T-helper 2 cell treated with Interferon-gamma antibody and Interleukin-4, amounts not matched to agents 5 μg/mL and 100 μg/mL, for 36 hours (primary cell): Measurements from ENCODE around the gene TRAPPC6A.

Experiments used
- DNase-seq: peaks from one replicate; pipeline ENCODE4 v3.0.0; 2021; ENCODE audit warnings: low spot score
- H3K27ac Mint-ChIP-seq: one replicate; pipeline ENCODE4 v1.8.0; 2021; ENCODE audit warnings: mild to moderate bottlenecking, mixed read lengths
- H3K27me3 Mint-ChIP-seq: one replicate; pipeline ENCODE4 v1.8.0; 2021; ENCODE audit warnings: low read depth, mixed read lengths
- H3K36me3 Mint-ChIP-seq: one replicate; pipeline ENCODE4 v1.8.0; 2021; ENCODE audit warnings: low read depth, mixed read lengths
- H3K4me1 Mint-ChIP-seq: one replicate; pipeline ENCODE4 v1.8.0; 2021; ENCODE audit warnings: low read depth, mixed read lengths
- H3K4me3 Mint-ChIP-seq: one replicate; pipeline ENCODE4 v1.8.0; 2022; ENCODE audit warnings: mild to moderate bottlenecking, moderate library complexity, mixed read lengths
- H3K9me3 Mint-ChIP-seq: one replicate; pipeline ENCODE4 v1.8.0; 2021; ENCODE audit warnings: mixed read lengths

The TRAPPC6A gene

DNA sequence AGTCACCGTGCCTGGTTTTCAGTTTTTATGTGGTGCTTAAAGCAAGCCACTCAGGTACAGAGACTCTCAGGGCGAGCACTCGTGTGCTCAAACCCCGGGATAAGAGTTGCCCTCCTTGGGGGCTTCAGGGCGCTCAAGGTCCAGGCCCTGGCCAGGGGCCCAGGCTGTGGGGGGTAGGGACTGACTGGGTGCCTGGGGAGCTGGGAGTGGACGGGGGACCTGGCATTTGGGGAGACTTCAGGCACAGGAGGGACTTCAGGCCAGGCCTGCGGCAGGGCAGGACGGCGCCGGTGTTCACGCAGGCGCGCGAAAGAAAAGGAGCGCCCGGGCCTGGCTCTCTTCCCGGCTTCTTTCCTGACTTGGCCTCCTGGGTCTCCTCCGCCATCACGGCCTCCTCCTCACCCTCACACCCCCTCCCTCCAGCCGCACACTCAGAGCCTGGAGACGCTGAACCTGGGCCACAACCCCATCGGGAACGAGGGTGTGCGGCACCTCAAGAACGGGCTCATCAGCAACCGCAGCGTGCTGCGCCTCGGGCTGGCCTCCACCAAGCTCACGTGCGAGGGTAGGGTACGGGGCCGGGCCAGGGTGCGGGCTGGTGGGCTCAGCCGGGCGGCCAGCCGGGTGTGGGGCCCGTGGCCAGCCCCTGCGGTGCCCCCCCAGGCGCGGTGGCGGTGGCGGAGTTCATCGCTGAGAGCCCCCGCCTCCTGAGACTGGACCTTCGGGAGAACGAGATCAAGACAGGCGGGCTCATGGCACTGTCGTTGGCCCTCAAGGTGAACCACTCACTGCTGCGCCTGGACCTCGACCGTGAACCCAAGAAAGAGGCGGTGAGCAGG lies 33.4 kb downstream of the TRAPPC6A start:
- no peaks in the 10 kb centered on the region for H3K9me3 Mint-ChIP-seq
- H3K36me3 Mint-ChIP-seq: peaks cover 9% of the 10 kb centered on the region
- no peak overlapping the region for H3K4me3 Mint-ChIP-seq
- DNase-seq: no peak
- H3K27ac Mint-ChIP-seq: no peak overlapping the region
- H3K4me1 Mint-ChIP-seq: peaks cover 3% of the 10 kb centered on the region
- no peaks in the 10 kb centered on the region for H3K27me3 Mint-ChIP-seq

DNA sequence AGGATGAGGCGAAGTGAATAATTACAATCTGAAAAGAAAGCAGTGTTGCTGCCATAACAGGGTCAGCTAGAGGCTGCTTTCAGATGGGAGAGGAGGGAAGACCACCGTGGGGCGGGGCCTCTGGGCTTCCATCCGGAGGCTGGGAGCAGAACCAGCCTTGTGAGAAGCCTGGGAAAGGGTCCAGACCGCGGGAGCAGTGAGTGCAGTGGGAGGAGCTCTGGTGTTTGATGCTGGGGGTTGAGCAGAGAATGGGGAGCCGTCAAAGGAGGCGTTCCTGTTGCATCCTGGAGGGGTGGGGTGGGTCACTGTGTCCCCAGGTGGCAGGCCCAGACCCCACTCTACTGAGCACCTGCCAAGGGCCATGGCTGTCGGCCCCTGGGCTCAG lies 35.3 kb downstream of the TRAPPC6A start:
- Mint-ChIP-seq H3K4me3 (no peak overlapping the region), H3K27ac (peak overlapping the region; percentile 31), H3K9me3 (no peaks in the 10 kb centered on the region), H3K36me3 (peaks cover 8% of the 10 kb centered on the region), H3K4me1 (no peaks in the 10 kb centered on the region), H3K27me3 (no peaks in the 10 kb centered on the region)
- no peak for DNase-seq

DNA sequence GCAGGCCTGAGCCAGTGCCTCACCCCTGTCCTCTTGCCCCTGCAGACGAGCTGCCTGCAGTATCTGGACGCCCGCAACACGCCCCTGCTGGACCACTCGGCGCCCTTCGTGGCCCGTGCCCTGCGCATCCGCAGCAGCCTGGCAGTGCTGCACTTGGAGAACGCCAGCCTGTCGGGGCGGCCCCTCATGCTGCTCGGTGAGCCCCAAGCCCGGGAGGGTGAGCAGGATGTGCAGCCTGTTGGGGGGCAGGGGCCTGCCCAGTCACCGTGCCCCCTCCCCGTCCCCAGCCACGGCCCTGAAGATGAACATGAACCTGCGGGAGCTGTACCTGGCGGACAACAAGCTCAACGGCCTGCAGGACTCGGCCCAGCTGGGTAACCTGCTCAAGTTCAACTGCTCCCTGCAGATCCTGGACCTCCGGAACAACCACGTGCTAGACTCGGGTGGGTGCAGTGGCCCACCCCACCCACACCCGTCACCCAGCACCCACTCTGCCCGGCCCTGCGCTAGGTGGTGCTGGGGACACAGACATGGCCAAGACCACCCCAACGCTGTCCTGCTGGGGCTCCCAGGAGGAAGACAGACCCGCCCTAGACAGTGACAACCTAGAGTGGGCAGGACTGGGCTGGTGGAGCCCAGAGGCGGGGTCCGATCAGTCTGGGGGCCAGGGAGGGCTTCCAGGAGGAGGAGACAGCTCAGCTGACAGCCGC lies 35.9 kb downstream of the TRAPPC6A start:
- Mint-ChIP-seq H3K9me3 (no peaks in the 10 kb centered on the region), H3K4me3 (no peak overlapping the region), H3K36me3 (peaks cover 8% of the 10 kb centered on the region), H3K27me3 (no peaks in the 10 kb centered on the region), H3K27ac (peak overlapping the region; percentile 31), H3K4me1 (peaks cover 1% of the 10 kb centered on the region)
- no peak for DNase-seq

DNA sequence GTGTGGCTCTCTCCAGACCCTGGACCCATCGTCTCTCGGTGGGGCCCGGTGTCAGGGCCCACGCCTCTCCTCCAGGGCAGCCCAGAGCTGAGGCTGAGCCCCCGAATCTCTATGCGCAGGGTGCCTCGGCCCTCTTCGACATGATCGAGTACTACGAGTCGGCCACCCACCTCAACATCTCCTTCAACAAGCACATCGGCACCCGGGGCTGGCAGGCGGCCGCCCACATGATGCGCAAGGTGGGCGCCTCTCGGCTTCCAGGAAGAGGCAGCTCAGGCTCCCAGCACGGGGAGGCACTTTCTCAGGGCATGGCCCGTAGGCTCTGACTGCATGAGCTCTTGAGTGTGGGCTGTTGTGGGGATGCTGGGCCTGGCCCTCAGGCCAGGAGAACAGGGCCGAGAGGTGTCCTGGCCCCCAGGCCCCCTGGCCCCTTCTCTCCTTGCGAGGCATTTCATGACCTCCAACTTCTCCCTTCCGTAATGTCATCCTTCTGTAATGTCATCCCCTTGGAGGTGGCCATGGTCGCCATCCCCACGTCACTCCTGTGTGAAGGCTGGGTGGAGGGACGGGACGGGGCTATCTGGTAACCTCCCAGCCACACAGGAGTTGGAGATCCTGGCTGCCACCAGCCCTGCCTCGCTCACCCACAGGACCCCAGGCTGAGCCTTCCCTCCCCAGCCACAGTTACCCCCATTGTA lies 36.7 kb downstream of the TRAPPC6A start:
- DNase-seq: no peak
- Mint-ChIP-seq H3K9me3 (no peaks in the 10 kb centered on the region), H3K27me3 (no peaks in the 10 kb centered on the region), H3K4me3 (no peak overlapping the region), H3K36me3 (peaks cover 8% of the 10 kb centered on the region), H3K27ac (no peak overlapping the region), H3K4me1 (peaks cover 3% of the 10 kb centered on the region)

DNA sequence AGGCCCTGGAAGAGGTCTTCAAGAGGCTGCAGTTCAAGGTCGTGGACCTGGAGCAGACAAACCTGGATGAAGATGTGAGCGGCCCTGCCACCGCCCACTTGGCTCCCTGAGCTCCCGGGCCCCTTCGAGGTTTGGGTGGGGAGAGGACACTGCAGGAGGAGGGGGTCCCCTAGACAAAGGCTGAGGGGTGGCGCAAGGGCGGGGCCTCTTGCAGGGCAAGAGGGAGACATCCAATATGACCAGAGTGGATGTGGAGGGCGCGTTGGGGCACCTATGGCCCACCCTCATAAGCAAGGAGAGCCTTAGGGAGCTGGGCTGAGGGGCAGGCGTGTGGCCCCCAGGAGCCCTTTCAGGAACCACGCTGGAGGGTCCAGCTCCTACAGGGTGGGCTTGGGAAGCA lies 37.5 kb downstream of the TRAPPC6A start:
- H3K27me3 Mint-ChIP-seq: no peaks in the 10 kb centered on the region
- H3K9me3 Mint-ChIP-seq: no peaks in the 10 kb centered on the region
- no peak for DNase-seq
- H3K4me1 Mint-ChIP-seq: peaks cover 3% of the 10 kb centered on the region
- no peak overlapping the region for H3K27ac Mint-ChIP-seq
- no peak overlapping the region for H3K4me3 Mint-ChIP-seq
- H3K36me3 Mint-ChIP-seq: peaks cover 8% of the 10 kb centered on the region

DNA sequence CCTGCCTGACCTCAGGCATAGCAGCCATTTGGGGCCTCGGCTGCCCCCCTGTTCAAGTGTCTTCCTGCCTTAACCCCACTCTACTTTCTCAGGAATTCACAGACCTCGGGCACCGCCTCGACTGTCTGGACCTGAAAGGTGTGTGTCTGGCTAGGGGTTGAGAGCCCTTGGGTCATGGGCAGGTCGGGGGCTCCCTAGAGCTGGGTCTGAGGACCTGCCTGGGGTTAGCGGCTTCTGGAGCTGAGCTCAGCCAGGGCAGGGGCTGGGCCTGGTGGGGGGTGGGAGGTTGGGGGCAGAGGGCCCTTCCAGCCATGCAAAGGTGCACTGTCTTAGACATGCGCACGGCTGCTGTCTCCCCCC lies 37.9 kb downstream of the TRAPPC6A start:
- Mint-ChIP-seq H3K4me1 (peaks cover 3% of the 10 kb centered on the region), H3K27ac (no peak overlapping the region), H3K9me3 (no peaks in the 10 kb centered on the region), H3K27me3 (no peaks in the 10 kb centered on the region), H3K4me3 (no peak overlapping the region), H3K36me3 (peaks cover 8% of the 10 kb centered on the region)
- no peak for DNase-seq

DNA sequence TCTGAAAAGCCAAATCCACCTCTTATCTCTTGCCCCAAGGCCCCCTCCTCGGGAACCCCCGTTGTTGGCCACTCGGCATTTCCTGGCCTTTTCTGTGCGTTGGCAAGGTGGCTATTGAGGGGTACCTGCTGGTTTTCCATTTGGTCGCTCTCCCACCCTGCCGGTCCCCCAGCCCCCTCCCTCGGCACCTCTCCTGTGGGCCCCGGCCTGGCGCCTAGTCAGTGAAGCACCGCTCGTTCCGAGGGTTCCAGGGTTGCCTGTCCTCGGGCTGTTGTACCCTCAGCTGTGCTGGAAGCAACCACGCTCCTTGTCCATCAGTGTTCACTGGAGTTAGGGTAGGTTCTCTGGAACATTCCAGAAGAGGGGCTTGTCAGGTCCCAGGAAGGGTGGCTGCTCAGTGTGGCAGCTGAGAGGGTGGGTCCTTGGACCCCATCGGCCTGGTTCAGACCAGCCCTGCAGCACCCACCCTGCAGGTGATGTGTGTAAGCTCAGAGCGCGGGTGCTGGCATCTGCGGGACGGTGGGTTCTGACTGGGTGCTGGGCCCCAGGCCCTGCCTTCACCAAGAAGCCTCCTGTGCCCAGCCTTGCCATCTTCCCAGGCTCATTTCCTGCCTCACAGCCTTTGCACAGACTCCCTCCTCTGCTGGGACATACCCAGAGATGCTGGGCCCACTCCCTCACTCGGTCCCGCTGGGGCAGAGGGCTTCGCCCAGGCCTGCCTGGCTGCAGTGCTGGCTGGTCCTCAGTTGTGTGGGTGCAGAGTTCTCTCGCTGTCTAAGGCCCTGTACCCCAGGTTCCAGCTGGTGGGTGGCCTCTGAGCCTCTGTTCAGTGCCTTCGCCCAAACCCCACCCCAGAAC lies 38.5 kb downstream of the TRAPPC6A start:
- DNase-seq: no peak
- Mint-ChIP-seq H3K9me3 (no peaks in the 10 kb centered on the region), H3K27ac (no peak overlapping the region), H3K36me3 (peaks cover 8% of the 10 kb centered on the region), H3K4me1 (peaks cover 3% of the 10 kb centered on the region), H3K4me3 (no peak overlapping the region), H3K27me3 (no peaks in the 10 kb centered on the region)

DNA sequence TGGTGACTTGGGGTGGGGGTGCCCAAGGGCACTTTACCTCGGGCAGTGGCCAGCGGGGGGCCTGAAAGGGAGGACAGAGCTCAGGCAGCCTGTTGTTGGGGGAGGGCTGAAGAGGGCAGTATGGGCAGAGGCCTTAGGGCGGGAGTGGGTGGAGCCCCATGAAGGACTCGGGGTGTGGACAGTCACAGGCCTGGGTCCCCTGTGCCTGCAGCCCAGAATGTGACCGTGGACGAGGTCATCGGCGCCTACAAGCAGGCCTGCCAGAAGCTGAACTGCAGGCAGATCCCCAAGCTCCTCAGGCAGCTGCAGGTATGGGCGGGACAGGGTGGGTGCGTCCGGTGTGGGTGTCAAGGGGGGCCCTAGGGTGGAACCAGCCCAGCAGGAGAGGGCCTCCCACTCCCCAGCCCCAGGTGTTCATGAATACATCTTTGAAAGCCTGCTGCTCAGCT lies 39.7 kb downstream of the TRAPPC6A start:
- no peak for DNase-seq
- Mint-ChIP-seq H3K36me3 (peaks cover 6% of the 10 kb centered on the region), H3K27ac (no peak overlapping the region), H3K27me3 (no peaks in the 10 kb centered on the region), H3K4me3 (no peak overlapping the region), H3K4me1 (peaks cover 3% of the 10 kb centered on the region), H3K9me3 (no peaks in the 10 kb centered on the region)

DNA sequence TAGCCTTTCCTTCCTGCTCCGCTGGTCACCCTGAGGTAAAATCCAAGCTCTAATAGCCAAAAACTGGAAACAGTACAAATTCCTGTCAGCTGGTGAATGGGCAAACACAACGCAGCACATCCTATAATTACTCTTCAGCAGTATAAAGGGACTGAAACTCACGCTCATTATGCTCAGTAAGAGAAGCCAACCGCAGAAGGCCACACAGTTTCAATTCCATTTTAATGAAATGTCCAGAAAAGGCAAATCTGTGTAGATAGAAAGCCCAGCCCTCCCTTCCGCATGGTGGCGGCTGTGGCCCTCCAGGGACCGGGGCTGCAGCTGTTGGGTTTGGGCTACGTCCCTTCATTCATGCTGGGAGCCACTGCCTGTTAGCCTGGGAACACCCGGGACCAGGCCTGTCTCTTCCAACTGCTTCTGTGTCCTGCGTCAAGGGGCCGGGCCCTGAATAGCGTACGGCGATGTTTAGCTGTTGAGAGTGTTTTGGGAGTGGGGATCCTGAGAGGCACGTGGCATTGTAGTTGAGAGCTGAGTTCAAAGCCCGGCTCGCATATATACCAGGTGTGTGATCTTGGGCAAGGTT lies 40.8 kb downstream of the TRAPPC6A start:
- Mint-ChIP-seq H3K4me1 (peaks cover 3% of the 10 kb centered on the region), H3K27ac (no peak overlapping the region)
- no peak for DNase-seq

DNA sequence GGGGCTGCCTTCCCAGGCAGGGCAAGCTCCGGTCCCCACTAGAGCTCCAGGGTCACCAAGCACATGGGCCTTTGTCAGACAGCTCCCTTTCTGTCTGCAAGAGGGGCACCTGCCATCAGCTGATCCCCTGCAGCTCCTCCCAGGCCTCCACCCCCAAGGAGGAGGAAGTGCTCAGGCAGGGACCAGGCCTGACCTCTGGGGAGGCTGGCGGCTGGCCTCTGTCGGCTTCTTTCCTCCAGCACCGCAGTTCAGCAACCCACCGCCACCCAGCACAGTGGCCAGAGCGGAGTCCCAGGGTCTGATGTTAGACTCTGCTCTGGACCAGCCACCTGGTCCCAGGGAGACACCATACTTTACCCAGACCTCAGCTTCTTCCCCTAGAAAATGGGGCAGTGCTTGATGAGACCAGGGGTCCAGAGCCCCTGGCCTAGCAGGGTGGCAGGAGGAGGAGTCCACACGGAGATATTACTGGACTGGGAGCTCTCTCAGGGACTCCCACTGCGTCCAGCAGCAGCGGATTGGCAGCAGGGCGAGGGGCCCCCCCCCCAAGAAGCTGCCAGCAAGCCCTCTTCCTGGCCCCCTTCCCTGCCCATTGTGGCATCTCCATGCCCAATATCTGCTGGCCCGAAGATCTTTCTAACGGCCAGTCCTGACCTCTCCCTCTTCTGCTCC lies 41.4 kb downstream of the TRAPPC6A start:
- Mint-ChIP-seq H3K27ac (no peak overlapping the region), H3K4me3 (no peak overlapping the region), H3K4me1 (peaks cover 3% of the 10 kb centered on the region)

More for the DNA sequence above, 40.8 kb downstream of the TRAPPC6A start:
- Mint-ChIP-seq H3K9me3 (no peaks in the 10 kb centered on the region), H3K36me3 (no peaks in the 10 kb centered on the region), H3K27me3 (no peaks in the 10 kb centered on the region), H3K4me3 (no peak overlapping the region)

DNA sequence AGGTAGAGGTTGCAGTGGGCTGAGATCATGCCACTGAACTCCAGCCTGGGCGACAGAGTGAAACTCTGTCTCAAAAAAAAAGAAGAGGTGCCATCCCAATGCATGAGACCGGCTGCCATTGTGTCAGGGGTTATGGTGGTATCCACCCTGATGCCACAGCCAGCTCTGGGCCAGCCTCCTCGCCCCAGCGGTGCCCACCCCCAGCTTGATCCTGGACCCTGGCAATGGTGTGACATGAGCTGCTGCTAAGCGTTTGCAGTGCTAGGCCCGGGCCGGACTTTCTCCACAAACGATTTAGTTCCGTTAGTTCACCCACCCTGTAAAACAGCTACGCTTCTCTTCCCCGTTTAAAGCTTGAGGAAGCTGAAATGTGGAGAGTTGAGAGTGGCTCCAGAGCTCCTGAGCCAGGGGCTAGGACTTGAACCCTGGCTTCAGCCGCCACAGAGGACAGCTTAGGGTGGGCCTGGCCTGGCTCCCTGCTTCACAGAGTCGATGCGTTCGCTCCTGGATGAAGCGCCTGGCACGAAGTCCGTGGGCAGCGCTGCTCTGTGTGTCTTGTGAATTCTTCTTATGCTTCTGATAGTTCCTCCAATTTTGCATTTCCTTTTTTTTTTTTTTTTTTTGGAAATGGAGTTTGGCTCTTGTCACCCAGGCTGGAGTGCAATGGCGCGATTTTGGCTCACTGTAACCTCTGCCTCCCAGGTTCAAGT lies 42.7 kb downstream of the TRAPPC6A start:
- no peak for DNase-seq
- no peaks in the 10 kb centered on the region for H3K9me3 Mint-ChIP-seq
- H3K4me1 Mint-ChIP-seq: peaks cover 3% of the 10 kb centered on the region
- H3K36me3 Mint-ChIP-seq: no peaks in the 10 kb centered on the region
- H3K4me3 Mint-ChIP-seq: no peak overlapping the region
- H3K27me3 Mint-ChIP-seq: no peaks in the 10 kb centered on the region
- no peak overlapping the region for H3K27ac Mint-ChIP-seq

More for the DNA sequence above, 41.4 kb downstream of the TRAPPC6A start:
- no peaks in the 10 kb centered on the region for H3K27me3 Mint-ChIP-seq
- DNase-seq: no peak
- no peaks in the 10 kb centered on the region for H3K9me3 Mint-ChIP-seq
- H3K36me3 Mint-ChIP-seq: no peaks in the 10 kb centered on the region

DNA sequence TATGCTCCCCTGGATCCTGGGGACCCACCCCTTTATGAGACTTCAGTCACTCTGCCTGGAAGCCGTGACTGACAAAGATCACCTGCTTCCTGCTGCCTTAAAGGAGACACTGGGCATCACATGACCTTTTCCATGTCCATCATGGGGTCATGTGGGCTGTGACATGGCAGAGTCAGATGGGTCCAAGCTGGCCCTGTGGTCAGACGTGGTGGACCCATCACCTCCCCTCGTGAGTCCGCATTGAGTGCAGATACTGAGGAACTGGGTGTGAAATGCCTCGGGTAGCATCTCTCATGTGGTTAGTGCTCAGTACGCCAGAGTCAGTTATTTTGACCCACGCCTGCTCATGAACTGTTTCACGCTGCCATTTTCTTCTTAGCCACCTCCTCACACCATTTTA lies 44.4 kb downstream of the TRAPPC6A start:
- no peak overlapping the region for H3K4me3 Mint-ChIP-seq
- H3K4me1 Mint-ChIP-seq: peaks cover 3% of the 10 kb centered on the region
- no peak overlapping the region for H3K27ac Mint-ChIP-seq
- no peaks in the 10 kb centered on the region for H3K27me3 Mint-ChIP-seq
- DNase-seq: no peak
- H3K36me3 Mint-ChIP-seq: no peaks in the 10 kb centered on the region
- H3K9me3 Mint-ChIP-seq: no peaks in the 10 kb centered on the region
